NCI-H460 (cell line): ENCODE data around the gene ASIC4. TPM values are rescaled to one million over a fixed set of nuclear protein-coding genes. Genes with fewer than 3 reads are reported as not detected.

Experiments used
- DNase-seq: peaks from one replicate; pipeline ENCODE4 v3.0.0-alpha.2; 2016; ENCODE audit warnings: low read depth; ENCODE audit errors: extremely low read depth
- total RNA-seq: library from RNA; depleted of rRNA; stranded (reverse); fragments of >200 nt; shearing (Covaris generic); gene quantifications from 2 replicates; pipeline ENCODE4 v1.2.3, GENCODE V29; 2014

ASIC4 gene
- total RNA-seq, 1 experiment from 2014 or later, result 0.17 TPM

DNA sequence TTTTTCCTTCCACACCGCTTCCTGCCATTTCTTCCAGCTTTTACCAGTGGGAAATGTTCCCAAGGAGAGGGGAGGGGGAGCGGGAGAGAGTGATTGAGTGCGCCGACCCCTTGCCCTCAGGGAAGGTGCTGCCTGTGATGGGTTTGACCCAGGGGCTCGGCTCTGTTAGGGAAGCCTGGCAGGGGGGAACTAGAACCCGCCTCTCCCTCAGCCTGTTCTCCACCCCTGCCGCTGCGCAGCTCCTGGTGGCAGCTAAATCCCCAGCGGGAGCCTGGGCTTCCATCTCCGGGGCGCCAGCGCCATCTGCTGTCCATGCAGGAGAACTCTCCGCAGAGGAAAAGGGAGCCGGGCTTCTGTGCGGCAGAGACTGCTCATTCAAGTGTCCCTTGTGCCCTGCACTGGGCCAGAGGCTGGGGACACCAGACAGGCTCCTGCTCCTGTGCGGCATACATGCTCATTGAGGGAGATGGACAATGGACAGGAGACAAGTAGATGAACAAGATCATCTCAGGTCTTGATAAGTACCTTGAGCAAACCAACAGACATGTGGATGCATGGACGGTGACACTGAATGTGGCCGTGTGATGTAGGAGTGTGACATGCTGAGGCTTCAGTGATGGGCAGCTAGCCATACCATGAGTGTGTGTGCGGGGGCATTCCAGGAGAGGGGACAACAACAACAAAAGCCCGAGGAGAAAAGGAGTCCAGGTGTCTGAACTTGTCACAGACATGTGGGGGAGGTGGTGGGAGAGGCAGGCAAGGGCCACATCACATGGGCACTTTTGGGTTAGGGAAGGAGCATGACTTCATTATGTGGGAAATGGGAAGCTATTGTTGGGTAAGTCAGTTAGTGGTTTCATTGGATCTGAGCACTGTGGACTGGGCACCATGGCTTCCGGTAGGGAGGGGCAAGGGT, 16.0 kb downstream of the ASIC4 start:
- peak; percentile 80 for DNase-seq

DNA sequence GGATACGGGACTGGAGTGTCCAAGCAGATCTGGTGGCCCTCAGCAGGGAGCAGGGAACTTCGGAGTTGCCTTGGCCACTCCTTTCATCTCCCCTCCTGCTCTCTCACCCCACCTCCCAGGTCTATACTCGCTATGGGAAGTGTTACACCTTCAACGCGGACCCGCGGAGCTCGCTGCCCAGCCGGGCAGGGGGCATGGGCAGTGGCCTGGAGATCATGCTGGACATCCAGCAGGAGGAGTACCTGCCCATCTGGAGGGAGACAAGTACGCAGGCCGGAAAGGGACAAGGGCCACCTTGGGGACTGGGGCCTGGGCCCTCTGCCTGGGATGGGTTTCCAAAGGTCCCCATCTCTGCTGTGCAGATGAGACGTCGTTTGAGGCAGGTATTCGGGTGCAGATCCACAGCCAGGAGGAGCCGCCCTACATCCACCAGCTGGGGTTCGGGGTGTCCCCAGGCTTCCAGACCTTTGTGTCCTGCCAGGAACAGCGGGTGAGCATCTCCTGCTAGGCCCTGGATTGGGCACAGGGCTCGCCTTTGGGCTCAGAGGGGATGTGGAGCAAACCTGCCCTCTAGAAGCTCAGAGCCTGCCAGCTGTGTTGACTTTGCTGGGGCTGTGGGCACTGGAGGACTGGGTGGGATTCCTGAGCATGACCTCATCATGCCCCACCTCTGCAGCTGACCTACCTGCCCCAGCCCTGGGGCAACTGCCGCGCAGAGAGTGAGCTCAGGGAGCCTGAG, 17.5 kb downstream of the ASIC4 start:
- no peak for DNase-seq

DNA sequence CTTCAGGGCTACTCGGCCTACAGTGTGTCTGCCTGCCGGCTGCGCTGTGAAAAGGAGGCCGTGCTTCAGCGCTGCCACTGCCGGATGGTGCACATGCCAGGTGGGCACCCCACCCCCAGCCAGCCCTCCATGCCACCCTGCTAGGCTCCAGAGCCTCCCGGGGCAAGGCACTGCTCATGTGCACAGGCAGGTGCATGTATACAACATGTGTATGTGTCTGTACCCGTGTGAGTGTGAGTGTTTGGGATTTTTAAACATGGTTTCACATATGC, 18.0 kb downstream of the ASIC4 start:
- DNase-seq, result no peak

DNA sequence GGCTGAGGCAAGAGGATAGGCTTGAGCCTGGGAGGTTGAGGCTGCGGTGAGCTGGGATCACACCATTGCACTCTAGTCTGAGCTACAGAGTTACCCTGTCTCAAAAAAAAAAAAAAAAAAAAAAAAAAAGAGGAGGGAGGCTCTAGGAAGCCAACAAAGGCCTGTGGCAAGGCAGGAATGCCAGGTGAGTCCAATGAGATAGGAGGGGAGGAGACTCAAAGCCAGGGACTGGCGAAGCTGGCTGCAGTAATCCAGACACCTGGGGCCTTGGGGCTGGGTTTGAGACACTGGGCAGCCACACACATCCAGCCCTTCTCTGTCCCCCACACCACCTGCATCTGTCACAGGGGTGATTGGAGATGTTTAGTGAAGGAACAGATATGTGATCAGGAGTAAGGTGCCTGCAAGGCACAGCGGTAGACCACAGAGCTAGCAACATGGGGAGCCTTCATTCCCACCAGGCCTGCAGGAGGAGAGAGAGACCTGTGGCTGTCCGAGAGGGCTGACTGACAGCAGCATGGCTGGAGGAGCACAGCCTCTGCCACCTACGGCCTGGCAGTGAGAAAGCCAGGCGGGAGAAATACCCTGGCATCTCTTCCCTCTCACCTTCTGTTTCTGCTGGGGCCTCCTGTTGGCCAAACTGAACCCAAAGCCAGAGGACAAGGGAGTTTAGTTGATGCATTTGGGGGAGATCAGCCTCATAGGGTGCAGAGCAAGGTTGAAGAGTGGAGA, 19.8 kb downstream of the ASIC4 start:
- no peak for DNase-seq

DNA sequence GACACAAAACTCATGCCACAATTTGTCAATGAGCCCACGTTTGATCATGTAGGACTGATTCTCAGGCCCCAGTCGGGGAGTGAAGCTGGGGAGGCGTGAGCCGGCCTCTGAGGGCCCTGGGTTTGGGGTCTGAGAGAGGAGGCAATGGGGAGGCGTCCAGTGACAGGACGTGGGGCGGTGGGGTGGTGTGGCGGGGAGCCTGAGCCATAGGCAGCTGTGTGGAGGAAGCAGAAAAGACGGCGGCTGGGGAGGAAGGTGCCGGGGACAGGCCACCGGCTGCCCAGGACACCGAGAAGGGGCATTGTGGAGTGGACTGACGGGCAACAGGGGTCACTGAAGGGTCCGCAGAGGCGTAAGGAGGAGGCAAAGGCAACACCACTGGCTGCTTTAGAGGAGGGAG, 22.1 kb downstream of the ASIC4 start:
- DNase-seq, result no peak

DNA sequence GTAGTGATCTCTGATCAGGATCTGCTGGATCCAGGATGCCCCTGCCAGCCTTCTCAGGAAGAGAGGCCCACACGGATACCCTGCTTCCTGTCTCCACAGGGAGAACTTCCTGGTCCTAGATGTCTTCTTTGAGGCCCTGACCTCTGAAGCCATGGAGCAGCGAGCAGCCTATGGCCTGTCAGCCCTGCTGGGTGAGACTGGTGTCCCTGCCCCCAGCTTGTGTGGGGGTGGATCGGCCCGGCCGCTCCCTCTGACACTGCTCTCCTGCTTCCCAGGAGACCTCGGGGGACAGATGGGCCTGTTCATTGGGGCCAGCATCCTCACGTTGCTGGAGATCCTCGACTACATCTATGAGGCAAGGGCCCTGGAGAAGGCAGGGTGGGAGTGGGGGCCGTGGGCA, 22.7 kb downstream of the ASIC4 start:
- DNase-seq, result no peak

DNA sequence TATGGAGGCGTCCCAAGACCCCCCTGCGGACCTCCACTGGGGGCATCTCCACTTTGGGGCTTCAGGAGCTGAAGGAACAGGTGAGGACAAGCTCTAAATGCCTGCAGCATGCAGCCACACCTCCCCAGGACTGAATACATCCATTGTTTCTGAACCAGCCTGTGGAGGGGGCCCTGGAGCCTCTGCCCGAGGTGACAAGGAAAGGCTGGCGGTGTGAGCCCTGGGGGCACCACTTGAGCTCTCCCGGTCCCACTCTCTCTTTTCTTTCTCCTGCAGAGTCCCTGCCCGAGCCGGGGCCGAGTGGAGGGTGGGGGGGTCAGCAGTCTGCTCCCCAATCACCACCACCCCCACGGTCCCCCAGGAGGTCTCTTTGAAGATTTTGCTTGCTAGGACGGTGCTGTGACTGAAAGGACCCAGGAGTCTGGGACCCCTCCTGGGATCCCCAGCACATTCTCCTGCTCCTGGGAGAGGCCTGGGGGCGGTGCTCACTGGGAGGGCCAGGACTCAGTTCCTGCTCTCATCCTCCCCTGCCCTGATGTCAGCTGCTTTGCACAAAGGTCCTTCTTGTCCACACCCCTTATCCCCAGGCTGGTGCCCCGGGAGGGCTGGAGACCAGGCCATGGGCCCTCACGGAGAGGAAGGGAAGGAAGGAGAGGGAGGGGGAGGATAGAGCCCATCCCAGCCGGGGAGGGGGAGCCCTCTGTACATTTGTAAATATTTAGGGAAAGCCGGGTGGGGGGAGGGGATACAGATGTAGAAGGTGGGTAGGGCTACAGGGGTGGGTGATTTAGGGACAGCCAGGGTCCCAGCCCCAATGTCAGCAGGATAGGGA, 23.6 kb downstream of the ASIC4 start:
- DNase-seq, result no peak

DNA sequence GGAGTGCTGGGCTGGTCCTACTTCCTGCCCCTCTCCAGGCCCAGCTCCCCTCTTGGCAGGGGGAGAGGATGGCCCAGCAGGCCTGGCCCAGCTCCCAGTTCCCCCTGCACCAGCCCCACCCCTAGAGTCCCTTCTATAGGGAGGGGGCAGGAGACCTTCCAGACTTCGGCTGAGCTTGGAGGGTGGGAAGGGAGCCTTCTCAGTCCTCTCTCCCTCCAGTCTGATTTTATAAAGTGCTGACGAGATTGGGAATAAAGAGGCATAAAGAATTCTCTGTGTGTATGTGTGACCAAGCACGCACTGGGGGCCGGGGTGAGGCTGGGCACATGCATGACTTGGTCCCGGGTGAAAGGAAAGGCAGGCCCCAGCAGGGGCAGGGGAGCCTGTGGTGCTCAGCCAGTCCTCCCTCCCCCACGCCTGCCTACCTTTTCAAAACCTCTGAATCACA, 24.2 kb downstream of the ASIC4 start:
- no peak for DNase-seq

DNA sequence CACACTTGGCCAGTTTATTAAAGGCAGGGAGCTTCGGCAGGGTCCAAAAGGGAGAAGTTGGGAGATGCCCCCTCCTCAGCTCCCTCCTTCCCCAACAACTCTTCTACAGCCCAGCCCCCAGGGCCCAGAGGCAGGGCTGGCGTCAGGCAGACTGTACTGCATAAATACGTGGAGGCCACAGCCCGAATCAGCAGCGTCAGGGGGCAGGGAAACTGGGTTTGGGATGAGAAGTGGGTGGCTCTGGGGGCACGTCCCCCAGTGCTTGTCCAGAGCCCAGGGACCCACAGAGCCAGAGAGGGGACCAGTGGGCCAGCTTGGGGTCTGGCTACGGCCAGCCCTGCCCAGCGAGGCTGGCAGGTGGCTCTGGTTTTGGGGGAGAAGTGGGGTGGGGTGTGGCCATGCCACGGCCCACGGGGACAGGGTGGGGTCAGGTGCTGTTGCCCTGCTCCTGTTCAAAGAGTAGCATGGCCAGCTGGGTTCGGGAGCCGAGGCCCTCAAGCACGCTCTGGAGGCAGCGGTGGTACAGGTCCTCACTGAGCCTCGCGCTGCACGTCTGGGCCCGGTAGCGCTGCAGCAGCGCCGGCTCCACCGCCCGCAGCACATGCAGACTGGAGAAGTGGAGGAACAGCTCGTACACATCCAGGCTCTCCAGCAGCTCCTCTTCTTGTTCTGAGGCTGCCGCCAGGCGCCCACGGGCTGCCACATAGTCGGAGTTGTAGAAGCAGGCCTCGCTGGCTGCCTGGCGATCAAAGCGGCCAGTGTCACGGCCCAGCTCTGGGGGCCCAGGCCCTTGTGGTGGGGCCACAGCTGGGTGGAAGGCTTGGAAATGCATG, 24.9 kb downstream of the ASIC4 start:
- no peak for DNase-seq

DNA sequence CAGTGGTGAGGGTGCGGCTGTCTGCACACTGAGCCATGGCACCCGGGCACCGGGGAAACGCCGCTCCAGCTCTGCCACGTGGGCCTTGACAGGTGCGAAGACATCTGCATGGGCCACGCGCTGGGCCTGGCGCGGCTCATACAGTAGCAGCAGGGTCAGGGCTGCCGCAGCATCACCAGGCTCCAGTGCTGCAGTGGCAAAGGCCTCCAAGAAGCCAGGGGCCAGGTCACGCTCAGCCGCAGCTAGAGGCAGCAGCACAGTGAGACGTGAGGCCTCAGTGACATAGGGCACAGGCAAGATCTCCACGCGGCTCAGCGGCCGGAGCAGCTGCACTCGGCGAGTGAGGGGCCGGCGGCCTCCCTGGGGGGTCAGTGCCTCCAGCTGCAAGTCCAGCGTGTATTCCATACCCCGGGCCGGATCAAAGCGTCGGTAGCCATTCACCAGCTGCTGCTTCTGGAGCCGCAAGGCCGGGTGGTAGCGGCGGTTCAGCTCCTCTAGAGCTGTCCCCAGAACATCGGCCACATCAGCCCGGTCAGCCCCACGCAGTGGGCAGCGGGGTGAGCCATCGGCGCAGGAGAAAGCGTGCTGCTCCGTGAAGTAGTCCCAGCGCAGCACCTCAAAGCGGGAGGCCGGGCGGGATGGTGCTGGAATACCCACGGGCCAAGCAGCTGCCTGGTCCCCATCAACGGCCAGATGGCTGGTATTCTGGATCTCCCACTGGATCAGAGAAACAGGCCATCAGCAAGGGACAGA, 25.8 kb downstream of the ASIC4 start:
- DNase-seq, result no peak

DNA sequence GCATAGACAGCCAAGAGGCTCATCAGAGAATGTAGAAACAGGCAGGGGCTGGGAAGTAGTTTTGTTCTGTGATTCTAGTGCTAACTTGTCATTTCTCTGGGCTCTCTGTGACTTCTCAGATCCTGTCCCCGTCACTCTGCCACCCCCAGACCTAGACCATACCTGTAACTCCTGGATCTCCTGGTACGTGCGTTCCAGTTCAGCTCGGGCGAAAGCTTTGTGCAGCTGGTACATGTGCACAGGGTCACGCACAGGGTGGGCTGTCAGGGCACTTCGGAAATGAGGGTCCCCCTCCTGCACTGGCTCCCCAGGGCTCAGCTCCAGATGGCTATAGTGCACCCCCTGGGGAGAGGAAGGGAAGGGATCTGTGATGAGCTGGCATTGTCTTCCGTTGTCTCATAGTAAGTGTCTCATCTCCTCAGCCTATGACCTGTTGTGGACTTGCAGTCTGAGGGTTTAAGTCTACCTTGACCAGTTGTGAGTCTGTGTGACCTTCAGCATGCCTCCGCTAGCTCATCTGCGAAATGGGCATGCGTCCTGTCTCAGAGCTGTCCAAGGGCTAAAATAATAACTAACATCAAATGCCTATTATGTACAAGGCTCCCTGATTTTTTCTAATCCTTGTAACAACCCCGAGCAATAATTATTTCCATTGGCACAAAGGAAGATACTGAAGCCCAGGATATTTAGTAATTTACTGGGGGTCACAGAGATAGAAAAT, 26.7 kb downstream of the ASIC4 start:
- DNase-seq, result no peak

DNA sequence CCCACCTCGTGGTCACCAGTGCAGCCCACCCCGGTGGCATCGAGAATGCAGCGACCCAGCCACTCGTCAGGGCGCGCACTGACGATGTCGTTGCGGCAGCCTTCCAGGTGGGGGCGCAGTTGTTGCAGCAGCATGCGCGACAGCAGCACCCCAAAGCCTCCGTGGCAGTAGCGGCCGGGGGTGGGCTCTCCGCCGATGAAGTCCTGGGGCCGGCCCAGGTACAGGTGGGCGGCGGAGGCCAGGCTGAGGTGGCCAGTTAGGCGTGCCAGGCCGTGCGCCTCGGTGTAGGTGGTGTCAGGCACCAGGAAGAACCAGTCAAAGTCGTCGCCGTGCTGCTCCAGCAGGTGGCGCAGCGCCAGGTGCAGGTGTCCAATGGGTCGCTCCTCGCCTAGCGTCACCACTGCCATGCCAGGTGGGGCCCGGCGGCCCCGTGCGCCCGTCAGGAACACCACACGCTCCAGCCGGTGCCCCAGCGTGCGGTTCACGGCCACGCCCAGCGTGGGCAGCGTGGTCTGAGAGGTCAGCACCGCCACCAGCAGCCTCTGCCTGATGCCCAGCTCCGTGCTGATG, 27.4 kb downstream of the ASIC4 start:
- peak; percentile 75 for DNase-seq

DNA sequence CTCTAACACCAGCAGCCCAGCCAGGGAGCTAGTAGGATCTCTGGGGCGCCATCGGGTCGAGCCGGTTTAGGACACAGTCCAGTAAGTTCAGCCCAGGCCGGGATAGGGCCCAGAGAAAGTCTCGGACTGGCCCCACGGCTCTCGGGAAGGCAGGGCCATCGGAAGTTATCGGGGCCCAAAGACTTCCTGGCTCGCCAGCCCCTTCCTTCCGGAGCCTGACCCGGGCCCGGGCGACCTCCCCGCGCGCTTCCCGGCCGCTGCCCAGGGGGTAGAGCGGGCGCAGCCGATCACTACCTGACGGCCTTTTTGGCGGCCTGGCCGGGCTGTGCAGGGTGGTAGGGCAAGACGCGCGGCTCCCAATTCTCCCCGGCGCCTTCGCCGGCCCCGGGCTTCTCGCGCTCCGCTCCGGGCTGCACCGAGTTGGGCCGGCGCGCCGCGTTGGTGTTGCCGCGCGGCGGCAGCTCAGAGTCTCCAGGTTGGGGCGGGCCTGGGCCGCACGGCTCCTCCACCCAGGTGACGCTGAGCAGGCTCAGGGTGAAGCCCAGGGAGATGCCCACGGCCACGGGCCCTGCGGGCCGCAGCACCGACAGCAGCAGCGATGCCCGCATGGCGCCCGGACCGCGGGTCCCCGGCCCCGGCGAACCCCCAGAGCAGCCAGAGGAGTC, 28.8 kb downstream of the ASIC4 start:
- no peak for DNase-seq

DNA sequence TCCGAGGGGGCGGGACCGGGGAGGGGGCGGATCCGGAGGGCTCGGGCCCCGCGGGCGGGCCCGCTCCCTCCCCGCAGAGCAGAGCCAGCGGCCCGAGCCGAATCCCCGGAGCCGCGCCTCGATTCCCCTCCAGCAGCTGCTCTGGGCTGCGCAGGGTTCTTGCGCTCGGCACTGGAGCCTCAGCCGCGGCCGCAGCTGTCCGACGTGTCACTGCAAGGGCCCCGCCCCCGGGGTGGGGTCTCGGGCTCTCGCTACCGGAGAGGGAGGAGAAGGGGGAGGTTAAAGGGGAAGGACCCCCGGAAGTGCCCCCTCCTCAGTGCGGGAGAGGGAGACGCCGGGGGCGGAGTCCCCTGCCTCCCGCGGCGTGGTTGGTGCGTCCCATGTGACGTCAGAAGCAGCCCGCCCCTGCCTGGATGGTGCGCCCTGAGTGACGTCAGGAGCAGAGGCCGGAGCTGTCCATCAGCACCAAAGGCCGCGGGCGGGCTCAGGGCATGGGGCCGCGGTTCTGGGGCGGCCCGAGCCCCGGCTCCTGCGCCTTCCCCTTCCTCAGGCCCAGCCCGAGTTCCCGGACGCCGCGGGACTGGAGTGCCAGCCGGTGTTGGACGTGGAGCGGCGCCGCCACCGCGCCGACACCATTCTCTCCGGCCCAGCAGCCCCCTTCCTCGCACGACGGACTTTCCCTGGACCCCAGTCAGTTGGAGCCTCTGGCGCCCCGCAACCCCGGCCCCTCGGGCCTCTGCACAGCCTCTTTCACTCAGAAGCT, 29.5 kb downstream of the ASIC4 start, which contains the start of the genes CHPF and TMEM198:
Gene CHPF, minus strand, starts transcription at position 214 of the 763 bp plus-strand sequence. CDS start 271 bp downstream, outside the sequence.
Gene TMEM198, plus strand, starts transcription at position 433 of the 763 bp plus-strand sequence. CDS start 700 bp downstream, outside the sequence.
- peak; percentile 98 for DNase-seq

DNA sequence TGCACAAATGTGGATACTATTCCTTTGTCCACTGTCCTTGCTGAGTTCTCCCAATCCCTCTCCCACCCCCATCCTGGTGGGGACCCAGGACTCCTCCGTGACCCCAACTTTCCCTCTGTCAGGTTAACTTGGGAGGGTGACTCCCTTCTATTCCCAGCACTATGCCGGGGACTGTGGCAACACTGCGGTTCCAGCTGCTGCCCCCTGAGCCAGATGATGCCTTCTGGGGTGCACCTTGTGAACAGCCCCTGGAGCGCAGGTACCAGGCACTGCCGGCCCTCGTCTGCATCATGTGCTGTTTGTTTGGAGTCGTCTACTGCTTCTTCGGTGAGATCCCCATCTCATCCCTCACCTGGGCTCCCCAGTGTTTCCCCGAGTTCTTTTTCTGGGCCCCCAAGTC, 30.3 kb downstream of the ASIC4 start:
- DNase-seq, result no peak

DNA sequence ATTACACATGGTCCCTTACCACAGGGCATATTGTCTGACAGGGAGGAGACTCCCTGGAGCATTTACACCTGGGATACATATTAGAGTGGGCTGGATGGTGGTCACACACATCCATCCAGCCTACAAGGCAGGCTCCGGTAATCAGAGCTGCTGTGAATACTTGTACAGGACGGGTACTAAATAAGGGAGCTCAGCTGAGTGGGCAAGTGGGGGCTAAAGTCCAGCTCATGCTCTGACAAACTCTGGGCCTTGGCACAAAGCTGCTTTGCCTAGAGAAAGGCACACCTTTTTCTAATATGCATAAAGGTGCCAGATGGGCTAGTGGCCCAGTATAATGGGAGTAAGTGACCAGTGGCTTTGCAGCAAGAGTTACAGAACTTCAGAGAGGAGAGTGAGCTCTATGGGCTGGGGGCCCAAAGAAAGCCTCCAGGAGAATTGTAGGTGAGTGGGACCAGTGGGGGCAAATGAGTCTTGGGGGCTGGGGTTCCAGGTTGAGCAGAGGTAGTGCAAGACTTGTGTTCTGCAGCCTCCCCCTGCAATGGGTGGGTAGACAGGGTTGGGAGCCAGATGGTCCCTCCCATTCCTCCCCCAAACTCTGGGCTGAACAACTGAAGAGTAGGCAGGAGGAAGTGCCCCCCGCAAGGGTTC, 31.1 kb downstream of the ASIC4 start:
- no peak for DNase-seq
